ENCODE measurements around the gene DNAJC8.

DNAJC8 gene

GRCh38 chr1:28258628-28259251 is 25.9 kb upstream of the DNAJC8 start:
- H2AFZ ChIP-seq (ENCODE audit: low read depth): peak overlapping the region; percentile 94
- peak overlapping the region; percentile 31; the same call in 1 of the 2 replicates for H3K9ac ChIP-seq
- H3K27ac ChIP-seq: peak overlapping the region; percentile 59
- no peaks in the 10 kb centered on the region for H4K20me1 ChIP-seq (ENCODE audit: insufficient read depth)
- H3K79me2 ChIP-seq (ENCODE audit: insufficient read depth, low read depth): peaks cover 38% of the 10 kb centered on the region
- H3K4me3 ChIP-seq (IDR thresholded peaks at IDR 0.05; ENCODE audit: insufficient read depth, low read depth, low read length): no peak overlapping the region
- TF ChIP-seq CTCF (conservative IDR thresholded peaks at IDR 0.05; ENCODE audit: low read depth, low read length): no peak
- peak overlapping the region; percentile 69 for H3K4me2 ChIP-seq
- no peaks in the 10 kb centered on the region for H3K27me3 ChIP-seq (ENCODE audit: insufficient read depth, low read depth)
- H3K36me3 ChIP-seq (ENCODE audit: insufficient read depth): no peaks in the 10 kb centered on the region
- H3K4me1 ChIP-seq (ENCODE audit: low read depth, poor library complexity, severe bottlenecking): peaks cover 34% of the 10 kb centered on the region

GRCh38 chr1:28257736-28258135 is 24.9 kb upstream of the DNAJC8 start:
- H3K4me2 ChIP-seq: peak overlapping the region; percentile 69
- no peak overlapping the region for H3K27ac ChIP-seq

GRCh38 chr1:28256197-28256827 is 23.5 kb upstream of the DNAJC8 start:
- H3K27ac ChIP-seq: no peak overlapping the region
- no peaks in the 10 kb centered on the region for H3K27me3 ChIP-seq (ENCODE audit: insufficient read depth, low read depth)
- no peak for TF ChIP-seq CTCF (conservative IDR thresholded peaks at IDR 0.05; ENCODE audit: low read depth, low read length)
- no peak overlapping the region for H3K9ac ChIP-seq
- H4K20me1 ChIP-seq (ENCODE audit: insufficient read depth): no peaks in the 10 kb centered on the region
- H3K79me2 ChIP-seq (ENCODE audit: insufficient read depth, low read depth): peaks cover 14% of the 10 kb centered on the region
- H3K4me2 ChIP-seq: no peak overlapping the region
- no peaks in the 10 kb centered on the region for H3K36me3 ChIP-seq (ENCODE audit: insufficient read depth)
- peaks cover 19% of the 10 kb centered on the region for H3K4me1 ChIP-seq (ENCODE audit: low read depth, poor library complexity, severe bottlenecking)
- H3K4me3 ChIP-seq (IDR thresholded peaks at IDR 0.05; ENCODE audit: insufficient read depth, low read depth, low read length): no peak overlapping the region
- H2AFZ ChIP-seq (ENCODE audit: low read depth): no peak overlapping the region

More at GRCh38 chr1:28257736-28258135, 24.9 kb upstream of the DNAJC8 start:
- Histone ChIP-seq H4K20me1 (ENCODE audit: insufficient read depth) (no peaks in the 10 kb centered on the region), H3K9ac (no peak overlapping the region), H3K4me1 (ENCODE audit: low read depth, poor library complexity, severe bottlenecking) (peaks cover 27% of the 10 kb centered on the region), H3K36me3 (ENCODE audit: insufficient read depth) (no peaks in the 10 kb centered on the region), H2AFZ (ENCODE audit: low read depth) (no peak overlapping the region), H3K79me2 (ENCODE audit: insufficient read depth, low read depth) (peaks cover 28% of the 10 kb centered on the region), H3K27me3 (ENCODE audit: insufficient read depth, low read depth) (no peaks in the 10 kb centered on the region), H3K4me3 (IDR thresholded peaks at IDR 0.05; ENCODE audit: insufficient read depth, low read depth, low read length) (no peak overlapping the region)
- no peak for TF ChIP-seq CTCF (conservative IDR thresholded peaks at IDR 0.05; ENCODE audit: low read depth, low read length)

- Histone ChIP-seq H3K27ac (peak overlapping the region; percentile 67), H4K20me1 (ENCODE audit: insufficient read depth) (no peaks in the 10 kb centered on the region), H3K79me2 (ENCODE audit: insufficient read depth, low read depth) (no peaks in the 10 kb centered on the region), H3K4me1 (ENCODE audit: low read depth, poor library complexity, severe bottlenecking) (peaks cover 54% of the 10 kb centered on the region), H3K9ac (peak overlapping the region; percentile 54; the same call in 1 of the 2 replicates), H3K27me3 (ENCODE audit: insufficient read depth, low read depth) (no peaks in the 10 kb centered on the region), H3K4me2 (peak overlapping the region; percentile 66), H3K36me3 (ENCODE audit: insufficient read depth) (no peaks in the 10 kb centered on the region; the same call in 1 of the 2 replicates), H2AFZ (ENCODE audit: low read depth) (peak overlapping the region; percentile 50), H3K4me3 (IDR thresholded peaks at IDR 0.05; ENCODE audit: insufficient read depth, low read depth, low read length) (peak overlapping the region; percentile 1)
- TF ChIP-seq CTCF (conservative IDR thresholded peaks at IDR 0.05; ENCODE audit: low read depth, low read length): no peak
These were observed 17.1 kb upstream of the DNAJC8 start for GRCh38 chr1:28249866-28250295.
